ENCODE results near the gene BTBD18.

Gene BTBD18

GRCh38 chr11:57763568-57763967 is 11.9 kb upstream of the BTBD18 start:
- TF ChIP-seq CEBPB (IDR thresholded peaks at IDR 0.05) (no peak), REST (IDR thresholded peaks at IDR 0.05; ENCODE audit: low read depth) (no peak), TCF12 (IDR thresholded peaks at IDR 0.05; ENCODE audit: low read depth) (no peak), TEAD4 (IDR thresholded peaks at IDR 0.05) (no peak), FOXM1 (IDR thresholded peaks at IDR 0.05; ENCODE audit: borderline replicate concordance, low read depth) (no peak), EP300 (IDR thresholded peaks at IDR 0.05; ENCODE audit: borderline replicate concordance) (no peak), USF1 (IDR thresholded peaks at IDR 0.05) (no peak), CREB1 (IDR thresholded peaks at IDR 0.05; ENCODE audit: low read depth) (no peak)

- no peak for TF ChIP-seq EGR1 (IDR thresholded peaks at IDR 0.05)
- TF ChIP-seq YY1 (IDR thresholded peaks at IDR 0.05; ENCODE audit: low read depth) = no peak
- TF ChIP-seq NFIC (IDR thresholded peaks at IDR 0.05) = no peak
These were observed 10.7 kb upstream of the BTBD18 start for GRCh38 chr11:57762235-57762861.

- TF ChIP-seq RAD21 (IDR thresholded peaks at IDR 0.05; ENCODE audit: low read depth) = no peak
- TF ChIP-seq USF1 (IDR thresholded peaks at IDR 0.05) = no peak
- peak; percentile 46; the same call in 1 of the 2 replicates for TF ChIP-seq CREB1 (IDR thresholded peaks at IDR 0.05; ENCODE audit: low read depth)
- no peak for TF ChIP-seq TEAD4 (IDR thresholded peaks at IDR 0.05)
- no peak for TF ChIP-seq FOXM1 (IDR thresholded peaks at IDR 0.05; ENCODE audit: borderline replicate concordance, low read depth)
- TF ChIP-seq YY1 (IDR thresholded peaks at IDR 0.05; ENCODE audit: low read depth) = peak; percentile 84
- TF ChIP-seq REST (IDR thresholded peaks at IDR 0.05; ENCODE audit: low read depth) = no peak
- 0 out of 2 replicates have a peak, but pooled peaks have one; percentile 20 for TF ChIP-seq NFIC (IDR thresholded peaks at IDR 0.05)
- no peak for TF ChIP-seq TCF12 (IDR thresholded peaks at IDR 0.05; ENCODE audit: low read depth)
- TF ChIP-seq MAX (IDR thresholded peaks at IDR 0.05) = no peak
- TF ChIP-seq EP300 (IDR thresholded peaks at IDR 0.05; ENCODE audit: borderline replicate concordance) = peak; percentile 21; the same call in 1 of the 2 replicates
- peak; percentile 70 for TF ChIP-seq TAF1 (IDR thresholded peaks at IDR 0.05; ENCODE audit: low read depth)
- TF ChIP-seq EGR1 (IDR thresholded peaks at IDR 0.05) = no peak
These were observed 9.9 kb upstream of the BTBD18 start, which contains the start of gene CTNND1 for GRCh38 chr11:57761301-57762234. Gene CTNND1 (plus strand): TSS chr11:57761802. CDS start chr11:57791479, 29,677 bp downstream.

GRCh38 chr11:57758174-57758573 is 6.6 kb upstream of the BTBD18 start:
- no peak for TF ChIP-seq USF1 (IDR thresholded peaks at IDR 0.05)
- no peak for TF ChIP-seq FOXM1 (IDR thresholded peaks at IDR 0.05; ENCODE audit: borderline replicate concordance, low read depth)
- TF ChIP-seq TEAD4 (IDR thresholded peaks at IDR 0.05) = no peak
- TF ChIP-seq REST (IDR thresholded peaks at IDR 0.05; ENCODE audit: low read depth) = no peak
- TF ChIP-seq CREB1 (IDR thresholded peaks at IDR 0.05; ENCODE audit: low read depth) = no peak
- TF ChIP-seq EGR1 (IDR thresholded peaks at IDR 0.05) = no peak
- no peak for TF ChIP-seq TCF12 (IDR thresholded peaks at IDR 0.05; ENCODE audit: low read depth)
- TF ChIP-seq RAD21 (IDR thresholded peaks at IDR 0.05; ENCODE audit: low read depth) = no peak
- TF ChIP-seq NFIC (IDR thresholded peaks at IDR 0.05) = no peak
- TF ChIP-seq EP300 (IDR thresholded peaks at IDR 0.05; ENCODE audit: borderline replicate concordance) = no peak
- TF ChIP-seq MAX (IDR thresholded peaks at IDR 0.05) = no peak
- TF ChIP-seq YY1 (IDR thresholded peaks at IDR 0.05; ENCODE audit: low read depth) = no peak

Measured in Ishikawa (cell line).